Thymus (tissue), 11 donors: ENCODE measurements around the gene CYP27B1. TPM values are rescaled to one million over a fixed set of nuclear protein-coding genes. Genes with fewer than 3 reads are reported as not detected.
"Not testable (repeated sequence)": the region's sequence is repeated elsewhere in the genome, so short reads cannot be mapped to it uniquely, and the experiment has no call there.

ENCODE experiments used
- DNase-seq, 9 donors: peaks; one replicate each; pipeline ENCODE4 v3.0.0-alpha.2; 2013; ENCODE audit warnings: low spot score in 9 of 9, low read depth in 6 of 9, missing footprints in 1 of 9
- H3K27ac ChIP-seq, 2 donors: one replicate each; pipeline ENCODE4 v1.5.1; 2013; ENCODE audit warnings: control low read depth in 1 of 2, low read depth in 1 of 2, low read length in 1 of 2, mild to moderate bottlenecking in 1 of 2, moderate library complexity in 1 of 2
- H3K27me3 ChIP-seq, 2 donors: one replicate each; pipeline ENCODE4 v1.5.1; 2013; ENCODE audit warnings: low read length in 1 of 2; ENCODE audit not compliant: control insufficient read depth in 2 of 2, insufficient read depth in 1 of 2
- H3K36me3 ChIP-seq, 2 donors: one replicate each; pipeline ENCODE4 v1.5.1; 2013; ENCODE audit warnings: low read length in 1 of 2, mild to moderate bottlenecking in 1 of 2, moderate library complexity in 1 of 2; ENCODE audit not compliant: control insufficient read depth in 2 of 2, insufficient read depth in 2 of 2
- H3K4me1 ChIP-seq, 2 donors: one replicate each; pipeline ENCODE4 v1.5.1; 2013; ENCODE audit warnings: low read length in 2 of 2; ENCODE audit not compliant: control insufficient read depth in 2 of 2, insufficient read depth in 2 of 2
- H3K4me3 ChIP-seq, 2 donors: one replicate each; pipeline ENCODE4 v1.5.1; 2013; ENCODE audit warnings: low read length in 2 of 2, control low read depth in 1 of 2, mild to moderate bottlenecking in 1 of 2
- H3K9me3 ChIP-seq, 2 donors: one replicate each; pipeline ENCODE4 v1.5.1; 2013; ENCODE audit warnings: low read length in 1 of 2, mild to moderate bottlenecking in 1 of 2; ENCODE audit not compliant: control insufficient read depth in 2 of 2, insufficient read depth in 1 of 2
- WGBS: extraction: QIAGEN DNeasy Blood & Tissue Kit; methylation state at CpG from one replicate; pipeline ENCODE4 v1.1.7; 2013; 5-methylcytosine and 5-hydroxymethylcytosine counted together
- polyA plus RNA-seq: library from polyadenylated mRNA; stranded (reverse); fragments of 200-250 nt; gene quantifications from one replicate; pipeline ENCODE4 v1.2.3, GENCODE V29; 2013
- total RNA-seq: library from RNA; stranded (reverse); fragments of 120-200 nt; gene quantifications from one replicate; pipeline ENCODE4 v1.2.4, GENCODE V29; 2013
- donor health status: healthy.

CYP27B1 gene
- total and polyA plus RNA-seq, 2 donors: 0.42 to 0.82 TPM

GRCh38 chr12:57780284-57780897 lies 13.5 kb upstream of the CYP27B1 start:
- Histone ChIP-seq H3K4me3 (no peak overlapping the region), H3K4me1 (peaks cover 23 to 36% of the 10 kb centered on the region in 2 donors), H3K27ac (peak overlapping the region in 1 of 2 donors; percentile 80), H3K27me3 (no peaks in the 10 kb centered on the region), H3K9me3 (no peaks in the 10 kb centered on the region), H3K36me3 (peaks cover 3% of the 10 kb centered on the region in 2 donors)
- 98% methylated on average over 4 of the region's 4 CpGs for WGBS
- DNase-seq: no peak

GRCh38 chr12:57779736-57780135 lies 12.9 kb upstream of the CYP27B1 start:
- no peaks in the 10 kb centered on the region for H3K27me3 ChIP-seq
- H3K4me1 ChIP-seq: peaks cover 23 to 36% of the 10 kb centered on the region in 2 donors
- no peak for DNase-seq
- H3K36me3 ChIP-seq: no peaks in the 10 kb centered on the region
- 93% methylated on average over 1 of the region's 1 CpG for WGBS
- no peak overlapping the region for H3K4me3 ChIP-seq
- no peak overlapping the region for H3K27ac ChIP-seq
- no peaks in the 10 kb centered on the region for H3K9me3 ChIP-seq

DNA sequence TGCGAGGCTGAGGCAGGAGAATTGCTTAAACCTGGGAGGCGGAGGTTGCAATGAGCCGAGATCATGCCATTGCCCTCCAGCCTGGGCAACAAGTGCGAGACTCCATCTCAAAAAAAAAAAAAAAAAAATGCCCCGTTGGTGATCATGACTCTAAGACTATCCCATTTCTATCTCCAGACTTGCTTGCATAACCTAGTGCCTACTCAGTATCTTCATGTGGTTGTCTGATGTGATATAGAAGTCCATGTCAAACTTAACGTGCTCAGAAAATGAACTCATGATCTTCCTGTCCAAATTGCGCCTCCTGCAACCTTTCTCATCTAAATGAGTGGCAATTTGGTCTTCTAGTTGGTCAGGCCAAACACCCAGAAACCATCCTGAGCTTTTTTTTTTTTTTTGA lies 11.0 kb upstream of the CYP27B1 start:
- Histone ChIP-seq H3K27me3 (peaks cover 0 to 8% of the 10 kb centered on the region in 2 donors), H3K27ac (no peak overlapping the region), H3K4me3 (no peak overlapping the region), H3K36me3 (no peaks in the 10 kb centered on the region), H3K9me3 (peaks cover 0 to 4% of the 10 kb centered on the region in 2 donors), H3K4me1 (peaks cover 22 to 33% of the 10 kb centered on the region in 2 donors)
- no peak for DNase-seq
- whole genome bisulfite sequencing: 96% methylated on average over 7 of the region's 7 CpGs

- WGBS: 99% methylated on average over 7 of the region's 7 CpGs
- peaks cover 0 to 13% of the 10 kb centered on the region in 2 donors for H3K27me3 ChIP-seq
- H3K36me3 ChIP-seq: no peaks in the 10 kb centered on the region
- H3K27ac ChIP-seq: no peak overlapping the region
- no peak for DNase-seq
- no peak overlapping the region for H3K4me3 ChIP-seq
- H3K4me1 ChIP-seq: peaks cover 25 to 36% of the 10 kb centered on the region in 2 donors
- H3K9me3 ChIP-seq: peaks cover 0 to 4% of the 10 kb centered on the region in 2 donors
Measured at GRCh38 chr12:57777367-57777766, 10.5 kb upstream of the CYP27B1 start.

DNA sequence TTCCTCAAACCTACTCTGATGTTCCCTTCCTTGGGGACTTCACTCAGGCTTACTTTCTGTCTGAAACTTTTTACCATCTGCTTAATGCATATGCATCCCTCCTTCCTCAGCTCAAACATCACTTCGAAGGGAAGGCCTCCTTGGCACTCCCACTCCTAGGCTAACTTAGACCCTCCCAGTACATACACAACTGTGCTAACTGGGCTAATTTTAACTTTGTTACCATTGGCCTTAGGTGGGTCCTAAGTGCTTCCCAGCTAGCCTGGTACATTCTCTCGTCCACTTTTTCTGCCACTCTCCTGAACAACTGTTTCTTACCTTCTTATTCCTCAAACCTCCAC lies 9.3 kb upstream of the CYP27B1 start:
- H3K27ac ChIP-seq: no peak overlapping the region
- H3K4me3 ChIP-seq: no peak overlapping the region
- DNase-seq: no peak
- WGBS: 95% methylated on average over 2 of the region's 2 CpGs
- H3K9me3 ChIP-seq: peaks cover 0 to 4% of the 10 kb centered on the region in 2 donors
- H3K27me3 ChIP-seq: peaks cover 0 to 19% of the 10 kb centered on the region in 2 donors
- H3K36me3 ChIP-seq: no peaks in the 10 kb centered on the region
- peaks cover 15 to 34% of the 10 kb centered on the region in 2 donors for H3K4me1 ChIP-seq

GRCh38 chr12:57775563-57776246 lies 8.8 kb upstream of the CYP27B1 start:
- WGBS: 96% methylated on average over 4 of the region's 4 CpGs
- no peak for DNase-seq
- H3K4me1 ChIP-seq: peaks cover 10 to 34% of the 10 kb centered on the region in 2 donors
- no peaks in the 10 kb centered on the region for H3K36me3 ChIP-seq
- peaks cover 0 to 19% of the 10 kb centered on the region in 2 donors for H3K27me3 ChIP-seq
- no peak overlapping the region for H3K4me3 ChIP-seq
- peaks cover 0 to 4% of the 10 kb centered on the region in 2 donors for H3K9me3 ChIP-seq
- H3K27ac ChIP-seq: no peak overlapping the region

GRCh38 chr12:57775044-57775443 lies 8.2 kb upstream of the CYP27B1 start:
- Histone ChIP-seq H3K4me1 (peaks cover 6 to 28% of the 10 kb centered on the region in 2 donors), H3K27ac (no peak overlapping the region), H3K27me3 (peaks cover 0 to 19% of the 10 kb centered on the region in 2 donors), H3K9me3 (peaks cover 0 to 4% of the 10 kb centered on the region in 2 donors), H3K4me3 (no peak overlapping the region), H3K36me3 (no peaks in the 10 kb centered on the region)
- no peak for DNase-seq
- 92% methylated on average over 3 of the region's 3 CpGs for WGBS

DNA sequence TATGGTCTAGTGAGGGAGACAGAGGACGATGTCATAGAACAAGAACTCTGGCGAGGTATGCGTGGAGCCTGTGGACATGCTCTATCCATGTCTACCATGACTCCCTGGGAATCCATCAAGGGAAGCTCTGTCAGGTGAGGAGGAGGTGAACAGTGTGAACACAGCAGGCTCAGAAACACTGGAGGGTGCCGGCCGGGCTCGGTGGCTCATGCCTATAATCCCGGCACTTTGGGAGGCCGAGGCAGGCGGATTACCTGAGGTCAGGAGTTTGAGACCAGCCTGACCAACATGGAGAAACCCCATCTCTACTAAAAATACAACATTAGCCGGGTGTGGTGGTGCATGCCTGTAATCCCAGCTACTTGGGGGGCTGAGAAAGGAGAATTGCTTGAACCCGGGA lies 7.8 kb upstream of the CYP27B1 start:
- not testable (repeated sequence) for H3K27ac ChIP-seq, H3K9me3 ChIP-seq, H3K36me3 ChIP-seq, DNase-seq, H3K4me3 ChIP-seq
- WGBS: 98% methylated on average over 11 of the region's 11 CpGs
- Histone ChIP-seq H3K27me3 (peaks cover 0 to 19% of the 10 kb centered on the region in 2 donors), H3K4me1 (peaks cover 6 to 27% of the 10 kb centered on the region in 2 donors)
